Fibroblast of lung (primary cell): Measurements from ENCODE around the gene VAV2. TPM values are rescaled to one million over a fixed set of nuclear protein-coding genes. Genes with fewer than 3 reads are reported as not detected.

Experiments used
- DNase-seq, 2 donors: peaks; one replicate each; pipeline versions ENCODE4 v3.0.0 to v3.0.0-alpha.2; 2010; ENCODE audit warnings: low read depth in 2 of 2
- H2AFZ ChIP-seq: 2 replicates; pipeline ENCODE4 v1.5.1; 2012; ENCODE audit warnings: low read length, control low read depth, inconsistent platforms
- H3K27ac ChIP-seq: 2 replicates; pipeline ENCODE4 v1.5.1; 2011; ENCODE audit warnings: low read length, control low read depth; ENCODE audit not compliant: insufficient read depth
- H3K27me3 ChIP-seq: 2 replicates; pipeline ENCODE4 v1.5.1; 2011; ENCODE audit warnings: mild to moderate bottlenecking, low read length; ENCODE audit not compliant: control insufficient read depth, insufficient read depth
- H3K36me3 ChIP-seq: 2 replicates; pipeline ENCODE4 v1.5.1; 2011; ENCODE audit warnings: low read length; ENCODE audit not compliant: control insufficient read depth, insufficient read depth
- H3K4me1 ChIP-seq: 2 replicates; pipeline ENCODE4 v1.5.1; 2011; ENCODE audit warnings: low read length; ENCODE audit not compliant: control insufficient read depth, insufficient read depth; ENCODE audit errors: extremely low read depth
- H3K4me2 ChIP-seq: 2 replicates; pipeline ENCODE4 v1.5.1; 2011; ENCODE audit warnings: low read length, control low read depth; ENCODE audit not compliant: insufficient read depth; ENCODE audit errors: extremely low read depth
- H3K4me3 ChIP-seq, 4 experiments: fragments of 200-600 bp in 1 of 4; sonication (generic) in 1 of 4; replicated peaks in 1 of 4; 2 replicates each; pipeline ENCODE4 v1.5.1; 2011 to 2016; ENCODE audit warnings: low read length in 4 of 4, low read depth in 3 of 4, mild to moderate bottlenecking in 3 of 4, control low read depth in 2 of 4, inconsistent platforms in 1 of 4, mixed read lengths in 1 of 4; ENCODE audit not compliant: insufficient read depth in 1 of 4; ENCODE audit errors: control extremely low read depth in 1 of 4
- H3K79me2 ChIP-seq: 2 replicates; pipeline ENCODE4 v1.5.1; 2012; ENCODE audit warnings: mild to moderate bottlenecking, low read length, inconsistent platforms; ENCODE audit not compliant: control insufficient read depth, insufficient read depth
- H3K9ac ChIP-seq: 2 replicates; pipeline ENCODE4 v1.5.1; 2011; ENCODE audit warnings: mild to moderate bottlenecking, low read length, control low read depth; ENCODE audit not compliant: insufficient read depth
- H3K9me3 ChIP-seq: 2 replicates; pipeline ENCODE4 v1.5.1; 2012; ENCODE audit warnings: low read depth, low read length; ENCODE audit not compliant: control insufficient read depth, insufficient read depth
- H4K20me1 ChIP-seq: 2 replicates; pipeline ENCODE4 v1.5.1; 2011; ENCODE audit warnings: low read length; ENCODE audit not compliant: control insufficient read depth, insufficient read depth; ENCODE audit errors: extremely low read depth
- EZH2 ChIP-seq: IDR thresholded peaks from 2 replicates; pipeline ENCODE4 v1.5.1; 2012; ENCODE audit warnings: low read length, control low read depth, mild to moderate bottlenecking; ENCODE audit errors: missing control alignments
- polyA plus RNA-seq, 2 donors: library from polyadenylated mRNA; depleted of rRNA in 1 of 2; stranded (reverse) in 1 of 2; unstranded in 1 of 2; fragments of >200 nt; gene quantifications; 2 replicates each; pipeline ENCODE4 v1.2.1, GENCODE V29; 2011 to 2012; ENCODE audit warnings: missing spikeins in 1 of 2
- total RNA-seq: library from RNA; depleted of rRNA; stranded (reverse); fragments of >200 nt; gene quantifications from 2 replicates; pipeline ENCODE4 v1.2.1, GENCODE V29; 2014
- TF ChIP-seq, protein P1 (sequence below), 2 donors: IDR thresholded peaks in 1 of 2; conservative IDR thresholded peaks in 1 of 2; 1 replicate in 1 of 2; 2 replicates in 1 of 2; pipeline ENCODE4 v1.5.1; 2011 to 2012; ENCODE audit warnings: low read length in 2 of 2, control low read depth in 1 of 2, inconsistent platforms in 1 of 2, low read depth in 1 of 2, mild to moderate bottlenecking in 1 of 2

The VAV2 gene
- total and polyA plus RNA-seq, 2 donors (not counting 1 experiment from before 2014, with no cell fraction given), result 13.7 to 17.7 TPM

DNA sequence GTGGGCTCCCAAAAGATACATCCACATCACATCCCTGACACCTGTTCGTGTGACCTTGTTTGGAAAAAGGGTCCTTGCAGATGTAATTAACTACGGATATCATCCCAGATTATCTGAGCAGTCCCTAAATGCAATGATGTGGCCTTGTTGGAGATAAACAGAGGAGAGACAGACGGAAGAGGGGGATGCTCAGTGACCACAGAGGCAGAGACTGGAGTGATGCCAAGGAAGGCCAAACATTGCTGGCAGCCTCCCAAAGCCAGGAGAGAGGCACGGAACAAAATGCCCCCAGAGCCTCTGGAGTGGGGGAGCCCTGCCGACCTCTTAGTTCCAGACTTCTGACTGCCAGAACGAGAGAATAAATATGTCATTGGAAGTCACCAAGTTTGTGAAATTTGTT lies 15.0 kb upstream of the VAV2 start:
- no peaks in the 10 kb centered on the region for H3K4me1 ChIP-seq

GRCh38 chr9:134005381-134005780 lies 13.3 kb upstream of the VAV2 start:
- Histone ChIP-seq H3K79me2 (no peaks in the 10 kb centered on the region), H3K9me3 (no peaks in the 10 kb centered on the region), H3K4me3 (no peak overlapping the region), H4K20me1 (no peaks in the 10 kb centered on the region), H3K27ac (no peak overlapping the region), H3K27me3 (no peaks in the 10 kb centered on the region), H2AFZ (no peak overlapping the region), H3K36me3 (no peaks in the 10 kb centered on the region), H3K4me1 (no peaks in the 10 kb centered on the region), H3K4me2 (no peak overlapping the region), H3K9ac (no peak overlapping the region)
- no peak for DNase-seq
- TF ChIP-seq, protein P1, sequence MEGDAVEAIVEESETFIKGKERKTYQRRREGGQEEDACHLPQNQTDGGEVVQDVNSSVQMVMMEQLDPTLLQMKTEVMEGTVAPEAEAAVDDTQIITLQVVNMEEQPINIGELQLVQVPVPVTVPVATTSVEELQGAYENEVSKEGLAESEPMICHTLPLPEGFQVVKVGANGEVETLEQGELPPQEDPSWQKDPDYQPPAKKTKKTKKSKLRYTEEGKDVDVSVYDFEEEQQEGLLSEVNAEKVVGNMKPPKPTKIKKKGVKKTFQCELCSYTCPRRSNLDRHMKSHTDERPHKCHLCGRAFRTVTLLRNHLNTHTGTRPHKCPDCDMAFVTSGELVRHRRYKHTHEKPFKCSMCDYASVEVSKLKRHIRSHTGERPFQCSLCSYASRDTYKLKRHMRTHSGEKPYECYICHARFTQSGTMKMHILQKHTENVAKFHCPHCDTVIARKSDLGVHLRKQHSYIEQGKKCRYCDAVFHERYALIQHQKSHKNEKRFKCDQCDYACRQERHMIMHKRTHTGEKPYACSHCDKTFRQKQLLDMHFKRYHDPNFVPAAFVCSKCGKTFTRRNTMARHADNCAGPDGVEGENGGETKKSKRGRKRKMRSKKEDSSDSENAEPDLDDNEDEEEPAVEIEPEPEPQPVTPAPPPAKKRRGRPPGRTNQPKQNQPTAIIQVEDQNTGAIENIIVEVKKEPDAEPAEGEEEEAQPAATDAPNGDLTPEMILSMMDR (conservative IDR thresholded peaks at IDR 0.05 in 1 of 2, IDR thresholded peaks at IDR 0.05 in 1 of 2; ENCODE audit: low read depth in 1 of 2, low read length in 2 of 2), result no peak
- no peak for TF ChIP-seq EZH2

More for the DNA sequence above, 15.0 kb upstream of the VAV2 start:
- TF ChIP-seq EZH2, result no peak
- TF ChIP-seq, protein P1 (conservative IDR thresholded peaks at IDR 0.05 in 1 of 2, IDR thresholded peaks at IDR 0.05 in 1 of 2; ENCODE audit: low read depth in 1 of 2, low read length in 2 of 2), result no peak
- Histone ChIP-seq H3K36me3 (no peaks in the 10 kb centered on the region), H3K27ac (no peak overlapping the region), H2AFZ (no peak overlapping the region), H3K79me2 (no peaks in the 10 kb centered on the region), H3K9ac (no peak overlapping the region), H3K9me3 (no peaks in the 10 kb centered on the region), H3K4me2 (no peak overlapping the region), H3K27me3 (no peaks in the 10 kb centered on the region), H3K4me3 (no peak overlapping the region), H4K20me1 (no peaks in the 10 kb centered on the region)
- no peak for DNase-seq

DNA sequence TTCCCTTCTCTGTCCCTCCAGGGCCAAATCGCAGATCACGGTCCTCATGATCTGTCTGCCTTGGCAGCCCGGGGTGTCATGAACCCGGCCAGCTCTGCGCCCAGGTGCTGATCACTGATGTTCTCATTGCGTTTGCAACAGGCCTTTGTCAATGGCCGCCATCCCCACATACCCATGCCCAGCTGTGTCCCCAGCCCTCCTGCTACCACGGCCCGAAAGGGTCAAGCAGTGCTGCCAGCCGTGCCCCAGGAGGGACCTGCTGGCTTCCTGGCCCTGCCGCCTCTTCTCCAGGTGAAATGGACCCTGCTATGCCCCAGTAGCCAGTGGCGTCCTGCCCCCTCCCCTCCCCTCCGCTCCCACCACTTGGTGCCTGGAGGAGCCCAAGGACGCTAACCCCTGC lies 12.8 kb upstream of the VAV2 start:
- Histone ChIP-seq H3K4me3 (no peak overlapping the region), H3K27ac (no peak overlapping the region), H3K27me3 (no peaks in the 10 kb centered on the region), H4K20me1 (no peaks in the 10 kb centered on the region), H3K36me3 (no peaks in the 10 kb centered on the region), H3K79me2 (no peaks in the 10 kb centered on the region), H3K4me1 (no peaks in the 10 kb centered on the region), H3K9ac (no peak overlapping the region), H2AFZ (no peak overlapping the region), H3K4me2 (no peak overlapping the region), H3K9me3 (no peaks in the 10 kb centered on the region)
- no peak for DNase-seq
- TF ChIP-seq, protein P1 (conservative IDR thresholded peaks at IDR 0.05 in 1 of 2, IDR thresholded peaks at IDR 0.05 in 1 of 2; ENCODE audit: low read depth in 1 of 2, low read length in 2 of 2), result no peak
- TF ChIP-seq EZH2, result no peak
